Central memory CD4-positive, alpha-beta T cell (primary cell): ENCODE results near the gene NAA10.

Source experiments
- DNase-seq: peaks from one replicate; pipeline ENCODE4 v3.0.0; 2022

NAA10 gene

GRCh38 chrX:153882557-153882956 is 52.3 kb downstream of the NAA10 start:
- DNase-seq: no peak

GRCh38 chrX:153882086-153882498 is 52.7 kb downstream of the NAA10 start:
- no peak for DNase-seq

- no peak for DNase-seq
Measured at GRCh38 chrX:153881281-153881680, 53.6 kb downstream of the NAA10 start.

GRCh38 chrX:153880440-153880815 is 54.4 kb downstream of the NAA10 start:
- DNase-seq: no peak

DNA sequence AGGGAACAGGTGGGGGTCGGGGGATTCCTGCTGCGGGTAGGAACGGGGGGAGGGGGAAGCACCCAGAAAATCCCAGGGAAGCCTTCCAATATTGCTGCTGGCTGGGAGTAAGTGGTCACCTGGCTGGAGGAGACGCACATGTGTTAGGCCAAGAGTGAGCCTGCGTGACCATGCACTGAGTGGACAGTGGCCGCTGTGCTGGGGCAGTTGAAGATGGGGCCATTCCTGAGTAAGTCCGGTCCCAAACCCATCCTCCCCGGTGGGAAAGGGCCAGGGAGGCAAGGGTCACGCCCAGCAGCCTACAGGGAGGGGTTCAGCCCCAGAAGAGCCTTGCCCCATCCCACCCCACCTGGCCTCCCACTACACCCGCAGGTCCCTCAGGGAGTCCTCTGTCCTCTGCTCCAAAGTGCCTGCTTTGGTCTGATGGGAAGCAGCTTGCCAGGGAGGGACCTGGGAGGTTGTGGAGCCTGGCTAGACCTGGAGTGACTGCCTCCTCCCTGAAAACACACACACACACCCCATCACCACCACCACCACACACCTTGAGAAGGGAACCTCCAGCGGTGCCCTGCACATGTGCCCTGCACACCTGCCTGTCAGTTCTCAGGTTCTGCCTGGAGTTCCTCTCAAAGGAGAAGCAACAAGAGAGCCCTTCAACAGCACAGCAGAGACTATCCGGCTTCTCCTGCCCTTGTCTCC is 54.9 kb downstream of the NAA10 start:
- no peak for DNase-seq
